H9 (cell line): ENCODE measurements around the gene GNAS. TPM values are rescaled to one million over a fixed set of nuclear protein-coding genes. Genes with fewer than 3 reads are reported as not detected.
A peak's percentile ranks its signal among the peaks of the same experiment; 100 is the strongest.

ENCODE experiments used
- DNase-seq: peaks from one replicate; pipeline ENCODE4 v3.0.0-alpha.2; 2017
- H2AFZ ChIP-seq: one replicate; pipeline ENCODE4 v1.6.1; 2013; ENCODE audit warnings: mild to moderate bottlenecking, low read length, control low read depth, moderate library complexity
- H2AK5ac ChIP-seq: 2 replicates; pipeline ENCODE4 v1.6.1; 2013; ENCODE audit warnings: low read length, control low read depth, mixed read lengths; ENCODE audit not compliant: insufficient read length
- H2BK120ac ChIP-seq: one replicate; pipeline ENCODE4 v1.6.1; 2013; ENCODE audit warnings: low read depth, mild to moderate bottlenecking, low read length, control low read depth, inconsistent platforms; ENCODE audit not compliant: poor library complexity, severe bottlenecking
- H2BK12ac ChIP-seq: 2 replicates; pipeline ENCODE4 v1.6.1; 2013; ENCODE audit warnings: low read length, control low read depth, mixed read lengths, low read depth; ENCODE audit not compliant: insufficient read length
- H2BK15ac ChIP-seq: 2 replicates; pipeline ENCODE4 v1.6.1; 2013; ENCODE audit warnings: low read depth, low read length, control low read depth
- H2BK20ac ChIP-seq: one replicate; pipeline ENCODE4 v1.6.1; 2013; ENCODE audit warnings: low read depth, mild to moderate bottlenecking, low read length, control low read depth, inconsistent platforms; ENCODE audit not compliant: poor library complexity, severe bottlenecking
- H2BK5ac ChIP-seq: 2 replicates; pipeline ENCODE4 v1.6.1; 2013; ENCODE audit warnings: low read length, control low read depth, mixed read lengths; ENCODE audit not compliant: insufficient read length
- H3K14ac ChIP-seq: 2 replicates; pipeline ENCODE4 v1.6.1; 2013; ENCODE audit warnings: low read length, control low read depth; ENCODE audit not compliant: insufficient read depth
- H3K18ac ChIP-seq: 2 replicates; pipeline ENCODE4 v1.6.1; 2013; ENCODE audit warnings: low read depth, mild to moderate bottlenecking, mixed read lengths, low read length, control low read depth; ENCODE audit not compliant: insufficient read length
- H3K23ac ChIP-seq: 2 replicates; pipeline ENCODE4 v1.6.1; 2013; ENCODE audit warnings: low read length, control low read depth, mixed read lengths, low read depth; ENCODE audit not compliant: insufficient read length
- H3K23me2 ChIP-seq: 2 replicates; pipeline ENCODE4 v1.6.1; 2013; ENCODE audit warnings: low read depth, mild to moderate bottlenecking, mixed read lengths, low read length, control low read depth; ENCODE audit not compliant: insufficient read length, poor library complexity, severe bottlenecking
- H3K27ac ChIP-seq: 2 replicates; pipeline ENCODE4 v1.5.1; 2013; ENCODE audit warnings: low read length, control low read depth, mixed read lengths, low read depth; ENCODE audit not compliant: insufficient read length
- H3K27me3 ChIP-seq: 2 replicates; pipeline ENCODE4 v1.6.1; 2013; ENCODE audit warnings: low read length, control low read depth, inconsistent platforms; ENCODE audit not compliant: insufficient read depth
- H3K4ac ChIP-seq: 2 replicates; pipeline ENCODE4 v1.6.1; 2013; ENCODE audit warnings: low read depth, mild to moderate bottlenecking, control low read depth, inconsistent platforms, low read length, moderate library complexity
- H3K4me1 ChIP-seq: 2 replicates; pipeline ENCODE4 v1.6.1; 2013; ENCODE audit warnings: low read length, control low read depth, inconsistent platforms; ENCODE audit not compliant: insufficient read depth
- H3K4me2 ChIP-seq: 2 replicates; pipeline ENCODE4 v1.6.1; 2013; ENCODE audit warnings: low read length, control low read depth, mixed read lengths; ENCODE audit not compliant: insufficient read length, insufficient read depth
- H3K56ac ChIP-seq: 2 replicates; pipeline ENCODE4 v1.6.1; 2013; ENCODE audit warnings: low read depth, mild to moderate bottlenecking, mixed read lengths, low read length, control low read depth; ENCODE audit not compliant: insufficient read length
- H3K79me1 ChIP-seq: 2 replicates; pipeline ENCODE4 v1.6.1; 2013; ENCODE audit warnings: low read depth, mild to moderate bottlenecking, moderate library complexity, low read length, control low read depth, inconsistent platforms; ENCODE audit not compliant: insufficient read depth, poor library complexity, severe bottlenecking
- H3K79me2 ChIP-seq: 2 replicates; pipeline ENCODE4 v1.6.1; 2013; ENCODE audit warnings: low read length, control low read depth, inconsistent platforms; ENCODE audit not compliant: insufficient read depth
- H3K9ac ChIP-seq: 2 replicates; pipeline ENCODE4 v1.6.1; 2013; ENCODE audit warnings: low read length, control low read depth, mixed read lengths; ENCODE audit not compliant: insufficient read length; ENCODE audit errors: extremely low read depth
- H3K9me3 ChIP-seq: one replicate; pipeline ENCODE4 v1.6.1; 2013; ENCODE audit warnings: low read depth, low read length, inconsistent platforms; ENCODE audit not compliant: control insufficient read depth
- H3T11ph ChIP-seq: one replicate; pipeline ENCODE4 v1.6.1; 2013; ENCODE audit warnings: mild to moderate bottlenecking, low read length, control low read depth, inconsistent platforms
- H4K20me1 ChIP-seq: one replicate; pipeline ENCODE4 v1.6.1; 2013; ENCODE audit not compliant: control insufficient read depth, insufficient read length, insufficient read depth
- H4K5ac ChIP-seq: 2 replicates; pipeline ENCODE4 v1.6.1; 2013; ENCODE audit warnings: low read depth, mild to moderate bottlenecking, mixed read lengths, low read length, control low read depth; ENCODE audit not compliant: insufficient read length
- H4K8ac ChIP-seq: replicated peaks from 2 replicates; pipeline ENCODE4 v1.6.1; 2013; ENCODE audit warnings: low read length, control low read depth, mixed read lengths, low read depth; ENCODE audit not compliant: insufficient read length
- H4K91ac ChIP-seq: 2 replicates; pipeline ENCODE4 v1.6.1; 2013; ENCODE audit warnings: low read depth, mild to moderate bottlenecking, moderate library complexity, mixed read lengths, low read length, control low read depth; ENCODE audit not compliant: insufficient read length
- H3K27ac Mint-ChIP-seq, 3 experiments: 2 replicates in 2 of 3; 3 replicates in 1 of 3; pipeline ENCODE4 v1.8.0; 2020 to 2021; ENCODE audit warnings: mixed read lengths in 3 of 3, mild to moderate bottlenecking in 1 of 3, moderate library complexity in 1 of 3
- H3K27me3 Mint-ChIP-seq: 2 replicates; pipeline ENCODE4 v1.8.0; 2021; ENCODE audit warnings: low read depth, mild to moderate bottlenecking, moderate library complexity, mixed read lengths
- H3K36me3 Mint-ChIP-seq, 3 experiments: 2 replicates in 2 of 3; 3 replicates in 1 of 3; pipeline ENCODE4 v1.8.0; 2020 to 2021; ENCODE audit warnings: low read depth in 3 of 3, mixed read lengths in 3 of 3; ENCODE audit not compliant: insufficient read depth in 1 of 3
- H3K4me1 Mint-ChIP-seq, 2 experiments: 2 replicates each; pipeline ENCODE4 v1.8.0; 2020; ENCODE audit warnings: mixed read lengths in 2 of 2
- H3K4me3 Mint-ChIP-seq, 2 experiments: 2 replicates in 1 of 2; 3 replicates in 1 of 2; pipeline ENCODE4 v1.8.0; 2020 to 2021; ENCODE audit warnings: mild to moderate bottlenecking in 2 of 2, mixed read lengths in 2 of 2, moderate library complexity in 1 of 2
- H3K9me3 Mint-ChIP-seq, 2 experiments: 2 replicates in 1 of 2; 3 replicates in 1 of 2; pipeline ENCODE4 v1.8.0; 2020; ENCODE audit warnings: mild to moderate bottlenecking in 2 of 2, mixed read lengths in 2 of 2, moderate library complexity in 1 of 2
- CTCF ChIP-seq: fragments of 200-600 bp; sonication (generic); conservative IDR thresholded peaks from 3 replicates; pipeline ENCODE4 v1.8.0; 2021; ENCODE audit warnings: antibody characterized with exemption, mild to moderate bottlenecking
- WGBS: extraction: QIAGEN DNeasy Blood & Tissue Kit; methylation state at CpG from one replicate; pipeline ENCODE4 v1.1.7; 2013; ENCODE audit warnings: missing lambda C conversion rate, low lambda C conversion rate, mixed read lengths; ENCODE audit not compliant: insufficient read length; ENCODE audit errors: extremely low coverage; 5-methylcytosine and 5-hydroxymethylcytosine counted together
- total RNA-seq: library from RNA; stranded (reverse); gene quantifications from 2 replicates; pipeline ENCODE4 v1.2.1, GENCODE V29; 2021

GNAS gene
- total RNA-seq, 1 experiment from 2014 or later = 920 TPM

GRCh38 chr20:58833921-58834320, 18.6 kb upstream of the GNAS start:
- Histone ChIP-seq H3K79me2 (peaks cover 53% of the 10 kb centered on the region; the same call in 1 of the 2 replicates), H3K27ac (no peak overlapping the region), H3K9me3 (no peaks in the 10 kb centered on the region), H3K79me1 (peaks cover 6% of the 10 kb centered on the region), H3K18ac (no peak overlapping the region), H4K20me1 (peaks cover 8% of the 10 kb centered on the region), H2BK20ac (no peak overlapping the region), H2AFZ (no peak overlapping the region), H4K5ac (no peak overlapping the region), H4K91ac (no peak overlapping the region), H3K4me2 (no peak overlapping the region), H2BK12ac (no peak overlapping the region), H3K14ac (no peak overlapping the region), H3K9ac (no peak overlapping the region), H3K56ac (no peak overlapping the region), H3K23me2 (no peaks in the 10 kb centered on the region), H3K4ac (no peak overlapping the region), H3K27me3 (no peaks in the 10 kb centered on the region), H3T11ph (no peak overlapping the region), H2BK120ac (no peak overlapping the region), H3K4me1 (no peaks in the 10 kb centered on the region), H3K23ac (no peak overlapping the region), H2AK5ac (no peak overlapping the region), H2BK5ac (no peak overlapping the region), H4K8ac (peak overlapping the region; percentile 53), H2BK15ac (0 out of 2 replicates have a peak overlapping the region, but pooled peaks have one; percentile 54)
- no peak overlapping the region for H3K4me3 Mint-ChIP-seq
- DNase-seq = no peak
- 0 out of 7 replicates have a peak overlapping the region, but pooled peaks of 1 of the 3 experiments have one; percentile 45 for H3K27ac Mint-ChIP-seq
- TF ChIP-seq CTCF = no peak
- peaks cover 39 to 72% (median 61%) of the 10 kb centered on the region in 3 experiments for H3K36me3 Mint-ChIP-seq
- H3K4me1 Mint-ChIP-seq = peaks cover 2 to 9% of the 10 kb centered on the region in 2 experiments; a peak in 3 of 4 replicates
- no CpG with 5 or more reads among the region's 10 CpGs for WGBS
- H3K9me3 Mint-ChIP-seq = peaks cover 3 to 8% of the 10 kb centered on the region in 2 experiments; a peak in 3 of 5 replicates
- peaks cover 9% of the 10 kb centered on the region for H3K27me3 Mint-ChIP-seq
